ENCODE results near the gene NEBL. TPM values are rescaled to one million over a fixed set of nuclear protein-coding genes. Genes with fewer than 3 reads are reported as not detected.

Gene NEBL
- total RNA-seq, 1 experiment from 2014 or later, result 13.0 TPM

DNA sequence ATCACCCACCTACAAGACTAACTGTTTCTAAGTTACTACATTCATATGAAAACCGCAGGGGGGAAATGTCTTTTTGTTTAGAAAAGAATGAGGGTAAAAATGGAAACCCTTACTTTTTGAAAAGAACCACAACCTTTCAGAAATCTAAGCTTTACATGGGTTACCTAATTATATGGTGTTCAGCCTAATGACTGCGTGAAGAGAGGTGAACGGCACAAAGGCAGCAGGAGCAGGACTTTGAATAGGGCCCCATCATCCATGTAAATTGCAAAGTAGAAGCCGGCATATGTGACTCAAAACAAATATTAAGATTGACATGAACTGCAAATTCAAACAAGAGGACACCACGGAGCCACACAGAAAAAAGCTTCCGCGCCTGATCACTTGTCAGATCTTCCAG, 25.1 kb downstream of the NEBL start:
- no peak for DNase-seq (ENCODE audit: extremely low read depth, low read depth)

DNA sequence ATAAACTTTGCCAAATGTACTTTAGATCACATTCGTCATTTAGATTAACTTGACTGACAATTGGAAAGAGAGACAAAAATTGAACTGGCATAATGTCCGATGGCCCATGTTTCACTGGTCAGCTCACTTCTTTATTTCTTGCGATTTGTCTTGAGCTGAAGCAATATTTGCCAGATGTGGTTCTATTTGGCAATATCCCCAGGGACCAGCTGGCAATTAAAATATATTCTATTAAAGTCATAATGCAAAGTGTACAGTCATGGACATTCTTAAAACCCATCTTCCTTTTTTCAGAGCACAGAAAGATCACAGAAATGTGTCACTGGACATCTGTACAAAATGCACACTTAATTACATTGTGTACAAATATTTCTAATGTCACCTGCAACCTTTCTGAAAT, 26.3 kb downstream of the NEBL start:
- no peak for DNase-seq (ENCODE audit: extremely low read depth, low read depth)

DNA sequence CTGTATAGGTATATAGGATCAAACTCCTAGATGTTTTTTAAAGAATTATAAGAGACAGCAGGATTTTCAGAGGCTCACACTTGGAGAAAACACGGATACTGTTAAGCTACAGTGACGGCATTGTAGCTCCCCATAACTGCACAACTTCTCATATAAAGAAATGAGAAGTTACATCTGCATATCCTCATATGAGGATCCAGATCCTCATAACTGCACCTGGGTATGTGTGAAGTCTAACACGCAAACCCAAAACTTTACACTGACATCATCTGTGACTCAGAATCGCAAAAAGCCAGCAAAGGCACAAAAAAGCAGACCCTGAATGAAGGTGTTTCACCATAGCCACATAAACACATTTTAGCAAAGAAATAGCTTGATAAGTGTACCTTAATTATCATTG, 34.1 kb downstream of the NEBL start:
- no peak for DNase-seq (ENCODE audit: extremely low read depth, low read depth)

DNA sequence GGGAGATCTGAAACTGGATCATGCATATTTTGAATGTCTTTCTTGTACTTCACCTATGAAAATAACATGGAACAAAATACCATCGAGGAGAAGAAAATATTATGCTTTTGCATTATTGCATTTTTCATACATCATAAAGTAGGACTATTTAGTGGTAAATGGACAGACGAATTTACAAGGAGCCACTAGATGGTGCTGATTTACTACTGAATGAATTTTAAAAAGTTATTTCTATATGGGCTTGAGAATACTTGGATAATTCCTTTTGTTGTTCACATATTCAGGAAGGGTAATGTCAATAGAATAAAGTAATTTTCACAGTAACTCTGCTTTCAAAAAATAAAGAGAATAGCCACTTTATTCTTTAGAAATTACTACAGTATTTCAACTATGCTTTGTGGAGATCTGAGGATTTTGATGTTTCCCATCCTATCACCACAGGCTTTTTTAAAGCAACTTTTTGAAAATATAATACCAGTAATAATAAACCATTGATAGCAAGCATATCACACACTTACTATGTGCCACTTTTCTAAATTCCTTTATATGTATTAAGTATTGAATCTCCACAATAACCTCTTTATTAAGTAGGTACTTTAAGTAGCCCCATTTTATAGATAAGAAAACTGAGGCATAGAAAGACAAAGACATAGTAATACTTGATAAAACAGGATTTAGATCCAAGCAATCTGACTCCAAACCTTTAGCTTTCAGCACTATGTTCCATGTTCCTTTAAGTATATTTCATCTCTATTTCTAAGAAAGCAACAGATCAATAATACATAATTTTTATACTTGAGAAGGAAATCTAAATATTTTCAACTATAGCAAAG, 38.6 kb downstream of the NEBL start:
- peak; percentile 17 for DNase-seq (ENCODE audit: extremely low read depth, low read depth)

DNA sequence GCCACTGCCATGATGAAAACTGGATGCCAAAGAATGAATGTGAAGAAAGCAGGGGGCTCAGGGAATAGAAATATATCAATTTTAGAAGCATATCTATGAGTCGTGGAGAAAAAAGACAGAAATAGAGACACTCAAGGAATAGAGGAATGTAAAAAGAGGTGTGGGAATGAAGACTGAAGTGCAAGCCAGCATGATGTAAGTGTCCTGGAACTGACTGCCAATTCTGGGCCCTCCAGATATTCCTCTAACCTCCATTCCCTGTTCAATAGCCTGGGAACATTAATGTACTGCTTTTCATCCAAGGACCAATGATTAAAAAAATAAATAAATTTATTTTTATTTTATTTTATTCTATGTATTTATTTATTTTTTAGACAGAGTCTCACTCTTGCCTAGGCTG, 40.6 kb downstream of the NEBL start:
- DNase-seq (ENCODE audit: extremely low read depth, low read depth), result no peak

DNA sequence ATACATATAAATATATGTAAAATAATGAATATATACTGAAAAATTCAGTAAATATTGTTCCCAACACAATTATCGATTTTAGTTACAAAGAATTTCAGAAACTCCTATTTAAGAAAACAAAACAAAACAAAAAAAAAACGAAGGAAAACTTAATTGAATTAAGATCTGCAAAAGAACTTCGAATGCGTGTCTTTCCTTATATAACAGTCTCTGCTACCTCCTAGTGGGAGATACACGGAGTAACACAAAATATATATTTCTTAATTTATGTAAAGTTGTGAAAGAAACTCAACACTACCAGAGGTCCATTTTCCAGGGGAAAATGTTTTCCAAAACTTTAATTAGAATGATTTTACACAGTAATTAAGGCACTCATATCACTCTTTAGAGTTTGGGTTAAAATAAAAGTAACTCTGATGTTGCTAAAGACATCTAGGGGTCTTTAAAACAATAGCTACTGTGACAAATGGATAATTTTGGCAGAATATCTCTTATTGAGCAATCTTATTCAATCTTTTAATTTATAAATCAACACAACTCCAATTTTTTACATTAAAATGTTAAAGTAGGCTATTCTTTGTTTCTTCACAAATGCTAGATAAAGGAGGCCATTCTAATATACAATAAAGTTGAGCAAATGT, 41.6 kb downstream of the NEBL start:
- DNase-seq (ENCODE audit: extremely low read depth, low read depth), result peak; percentile 28

DNA sequence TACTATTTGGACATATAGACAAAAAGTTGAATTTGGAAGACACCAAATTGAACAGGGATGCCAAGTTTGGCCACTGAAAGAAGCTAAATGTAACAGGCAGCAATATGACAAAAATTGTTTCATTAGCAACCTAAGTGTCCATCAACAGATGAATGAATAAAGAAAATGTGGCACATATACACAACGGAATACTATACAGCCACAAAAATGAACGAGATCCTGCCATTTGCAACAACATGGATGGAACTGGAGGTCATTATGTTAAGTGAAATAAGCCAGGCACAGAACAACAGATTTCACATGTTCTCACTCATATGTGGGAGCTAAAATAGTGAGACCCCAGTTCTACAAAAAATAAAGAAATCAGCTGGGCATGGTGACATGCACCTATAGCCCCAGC, 43.8 kb downstream of the NEBL start:
- DNase-seq (ENCODE audit: extremely low read depth, low read depth), result no peak

DNA sequence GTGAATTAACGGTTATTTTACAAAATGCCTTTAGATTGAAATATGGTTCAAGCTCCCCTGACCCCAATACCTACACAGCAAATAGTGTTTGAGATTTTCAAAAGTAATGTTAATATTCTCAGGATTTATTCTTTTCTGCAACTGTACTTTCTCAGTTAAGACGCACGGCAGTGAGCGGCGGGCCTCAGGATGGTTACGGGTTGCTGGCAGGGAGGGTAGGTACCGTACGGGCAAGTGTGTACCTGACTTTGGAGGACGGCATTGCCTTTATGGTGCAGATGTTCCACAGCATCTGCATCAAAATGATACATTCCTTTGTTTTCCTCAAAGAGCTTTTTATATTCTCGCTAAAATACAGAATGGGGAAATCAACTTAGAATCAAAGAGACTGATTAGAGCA, 44.8 kb downstream of the NEBL start:
- DNase-seq (ENCODE audit: extremely low read depth, low read depth), result no peak

DNA sequence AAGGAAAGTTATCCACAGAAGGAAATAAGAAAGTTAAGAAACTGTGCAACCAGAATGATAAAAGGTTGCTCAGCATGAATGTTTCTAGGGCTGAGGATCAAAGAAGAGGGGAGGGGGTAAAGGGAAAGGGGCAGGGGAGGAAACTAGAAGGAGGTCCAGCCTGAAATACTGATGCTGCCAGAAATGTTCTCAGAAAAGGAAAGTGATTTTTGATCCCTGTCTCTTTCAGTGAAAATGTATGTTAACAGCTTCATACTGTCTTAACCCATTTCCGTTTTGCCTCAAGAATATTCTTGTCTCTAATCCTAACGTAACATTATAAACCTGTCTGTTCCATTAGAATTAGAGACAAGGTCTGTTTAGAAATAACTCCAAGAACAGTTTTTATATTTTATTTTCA, 49.6 kb downstream of the NEBL start:
- no peak for DNase-seq (ENCODE audit: extremely low read depth, low read depth)

DNA sequence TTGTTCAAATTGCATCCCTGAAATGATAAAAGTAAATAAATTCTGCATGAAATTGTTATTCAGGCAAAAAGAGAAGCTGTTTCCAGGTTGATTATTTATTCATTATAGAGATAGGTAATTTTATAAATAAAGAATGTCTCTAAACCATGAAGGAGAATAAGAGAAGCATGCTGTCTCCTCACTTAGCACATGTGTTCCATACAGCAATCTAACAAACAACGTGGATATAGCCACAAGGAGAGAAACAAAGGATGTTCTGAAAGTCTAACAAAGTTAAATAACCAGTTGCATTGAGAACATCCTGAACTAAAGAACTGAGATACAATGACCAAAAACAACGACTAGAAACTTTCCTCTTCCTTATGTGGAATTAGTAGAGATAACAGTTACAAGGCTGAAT, 50.8 kb downstream of the NEBL start:
- DNase-seq (ENCODE audit: extremely low read depth, low read depth), result no peak

DNA sequence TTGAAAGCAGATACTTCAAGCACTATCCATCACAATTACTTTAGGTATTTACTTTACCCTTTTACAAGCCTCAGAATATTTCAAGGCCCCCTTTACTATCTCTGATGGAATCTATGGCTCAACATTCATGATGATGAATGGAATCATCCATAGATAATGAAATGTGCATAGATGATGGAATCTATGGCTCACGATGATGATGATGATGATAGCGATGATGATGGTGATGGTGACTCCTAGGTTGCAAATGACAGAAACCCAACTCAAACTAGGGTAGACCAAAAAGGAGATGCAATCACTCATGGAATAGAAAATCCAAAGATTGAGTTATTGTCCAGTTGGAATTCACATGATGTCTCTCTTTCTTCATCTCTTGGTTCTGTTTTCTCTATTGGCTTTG, 55.7 kb downstream of the NEBL start:
- no peak for DNase-seq (ENCODE audit: extremely low read depth, low read depth)

DNA sequence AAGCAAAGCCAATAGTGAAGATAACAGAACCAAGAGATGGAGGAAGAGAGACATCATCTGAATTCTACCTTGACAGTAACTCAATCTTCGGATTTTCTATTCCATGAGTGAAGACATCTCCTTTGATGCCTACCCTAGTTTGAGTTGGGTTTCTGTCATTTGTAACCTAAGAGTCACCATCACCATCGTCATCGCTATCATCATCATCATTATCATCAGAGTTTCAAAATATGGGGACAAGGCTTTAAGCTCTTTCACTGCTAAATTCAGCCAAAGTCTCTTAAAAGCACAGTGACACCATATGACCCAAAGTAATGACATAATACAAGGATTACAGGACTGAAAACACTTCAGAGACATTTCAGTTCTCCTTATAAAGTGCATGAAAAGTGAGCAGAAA, 57.2 kb downstream of the NEBL start:
- no peak for DNase-seq (ENCODE audit: extremely low read depth, low read depth)

DNA sequence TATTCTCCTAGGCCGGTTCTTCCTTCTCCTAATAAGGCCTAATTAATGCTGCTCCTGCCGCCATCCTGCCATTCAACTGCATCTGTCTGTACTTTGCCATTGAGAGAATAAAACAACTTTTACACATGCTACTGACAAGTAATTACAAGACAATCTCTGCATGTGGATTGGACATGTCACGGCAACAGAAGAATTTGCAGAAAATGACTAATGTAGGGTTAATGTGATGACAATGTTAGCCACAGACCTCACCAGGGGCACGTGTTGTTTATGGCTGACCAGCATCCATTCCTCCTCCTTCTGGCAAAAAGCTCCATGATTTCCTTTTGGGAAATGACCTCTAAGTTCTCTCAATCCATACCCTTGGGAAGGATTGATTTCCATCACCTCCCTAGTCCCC, 58.0 kb downstream of the NEBL start:
- DNase-seq (ENCODE audit: extremely low read depth, low read depth), result no peak

DNA sequence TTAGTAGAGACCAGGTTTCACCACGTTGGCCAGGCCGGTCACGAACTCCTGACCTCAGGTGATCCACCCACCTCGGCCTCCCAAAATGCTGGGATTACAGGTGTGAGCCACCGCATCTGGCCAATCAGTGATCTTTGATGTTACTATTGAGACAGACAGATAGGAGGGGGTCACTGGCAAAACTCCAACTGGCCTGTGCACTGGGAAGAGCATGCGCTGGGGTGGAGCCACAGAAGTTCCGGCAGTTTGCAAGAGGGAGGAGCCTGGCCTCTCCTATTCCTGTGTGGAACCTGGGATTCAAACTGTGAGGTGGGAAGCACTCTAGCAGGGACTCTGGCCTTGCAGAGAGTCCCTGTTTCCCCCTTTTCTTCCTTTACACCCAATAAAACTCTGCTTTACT, 60.7 kb downstream of the NEBL start:
- no peak for DNase-seq (ENCODE audit: extremely low read depth, low read depth)

DNA sequence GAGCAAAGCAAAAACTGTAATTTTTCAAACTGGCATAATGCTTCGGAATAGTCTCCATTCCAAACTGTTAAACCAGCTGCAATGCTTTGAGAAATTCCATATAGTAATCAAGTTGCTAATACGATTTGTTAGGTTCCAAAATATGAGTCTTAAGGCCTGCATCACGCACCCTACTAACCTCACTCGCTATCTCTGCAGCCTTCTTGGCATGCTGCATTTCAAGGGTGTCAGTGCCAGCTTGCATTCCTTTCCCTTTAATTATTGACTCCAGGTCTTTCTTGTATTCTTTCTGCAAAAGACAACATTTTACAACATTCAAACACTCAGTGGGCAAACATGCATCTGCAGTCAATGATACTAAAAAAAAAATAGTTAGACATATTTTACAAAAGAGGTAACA, 61.8 kb downstream of the NEBL start:
- DNase-seq (ENCODE audit: extremely low read depth, low read depth), result no peak

DNA sequence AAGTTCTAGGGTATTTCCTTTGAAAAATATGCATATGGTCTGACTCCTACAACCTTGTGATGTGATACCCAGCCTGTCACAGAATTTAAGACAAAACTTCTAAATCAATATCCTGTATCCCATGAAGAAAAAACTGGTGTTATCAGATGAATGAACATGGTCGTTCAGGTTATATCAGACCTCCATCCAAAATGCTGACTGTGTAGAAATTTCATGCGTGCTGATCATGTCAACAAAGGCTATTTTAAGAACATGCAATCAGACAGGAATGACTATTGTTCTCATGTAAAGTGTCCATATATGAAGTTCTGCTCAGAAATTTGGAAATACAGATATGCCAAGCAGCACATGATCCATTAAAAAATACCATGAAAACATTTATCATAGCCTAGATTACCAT, 62.3 kb downstream of the NEBL start:
- DNase-seq (ENCODE audit: extremely low read depth, low read depth), result no peak

DNA sequence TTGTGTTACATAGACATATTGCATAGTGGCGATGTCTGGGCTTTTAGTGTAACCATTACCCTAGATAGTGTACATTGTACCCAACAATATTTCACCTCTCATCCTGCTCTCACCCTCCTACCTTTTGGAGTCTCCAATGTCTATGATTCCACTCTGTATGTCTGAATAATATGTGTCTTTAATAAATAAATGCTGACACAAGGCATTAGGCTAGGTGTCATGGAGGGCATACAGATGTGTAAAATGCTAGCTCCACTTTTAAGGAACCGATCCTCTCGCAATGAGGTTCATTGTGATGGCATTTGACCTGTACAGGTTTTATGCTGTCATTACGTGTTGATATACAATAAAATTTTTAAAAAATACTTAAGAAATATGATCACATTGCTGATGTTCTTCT, 74.3 kb downstream of the NEBL start:
- DNase-seq (ENCODE audit: extremely low read depth, low read depth), result no peak

DNA sequence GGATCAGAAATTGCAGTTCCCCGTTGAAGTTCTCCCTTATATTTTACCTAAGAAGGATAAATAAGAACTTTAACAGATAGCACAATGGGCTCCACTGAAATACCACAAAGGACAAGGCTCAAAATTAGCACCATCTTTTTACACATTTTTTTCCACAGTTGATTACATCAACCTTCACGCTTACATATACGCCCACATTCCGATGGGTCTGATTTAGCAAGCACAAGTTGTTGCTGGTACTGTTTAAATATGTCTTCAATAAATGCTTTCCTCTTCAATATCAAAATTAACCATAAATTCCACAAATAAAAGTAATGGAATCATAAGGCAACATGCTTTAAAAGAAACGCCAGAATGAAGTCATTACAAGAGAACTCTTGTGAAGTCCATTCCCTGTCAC, 79.5 kb downstream of the NEBL start:
- DNase-seq (ENCODE audit: extremely low read depth, low read depth), result no peak

DNA sequence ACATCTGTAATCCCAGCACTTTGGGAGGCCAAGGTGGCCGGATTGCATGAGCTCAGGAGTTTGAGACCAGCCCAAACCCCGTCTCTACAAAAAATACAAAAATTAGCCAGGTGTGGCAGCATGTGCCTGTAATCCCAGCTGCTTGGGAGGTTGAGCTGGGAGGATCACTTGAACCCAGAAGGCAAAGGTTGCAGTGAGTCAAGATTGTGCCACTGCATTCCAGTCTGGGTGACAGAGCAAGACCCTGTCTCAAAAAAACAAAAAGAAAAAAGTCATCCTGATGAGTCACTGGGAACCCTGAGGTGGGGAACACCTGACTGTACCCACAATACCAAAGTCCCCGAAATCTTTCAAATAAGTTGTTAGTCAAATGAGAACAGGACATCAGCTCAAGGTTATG, 80.0 kb downstream of the NEBL start:
- DNase-seq (ENCODE audit: extremely low read depth, low read depth), result no peak

DNA sequence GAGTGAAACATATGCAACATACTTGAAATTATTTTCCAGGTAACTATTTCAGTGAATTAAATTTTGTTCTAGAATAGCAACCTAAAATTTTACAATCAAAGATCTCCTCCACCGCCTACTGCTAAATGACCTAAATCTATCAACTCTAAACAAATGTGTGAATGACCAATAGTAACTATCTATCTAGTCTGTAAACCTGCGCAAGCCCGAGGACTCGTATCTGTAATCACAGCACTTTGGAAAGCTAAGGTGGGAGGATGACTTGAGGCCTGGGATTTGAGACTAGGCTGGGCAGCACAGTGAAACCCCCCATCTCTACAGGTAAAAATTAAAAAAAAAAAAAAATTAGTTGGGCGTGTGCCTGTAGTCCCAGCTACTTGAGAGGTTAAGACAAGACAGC, 83.0 kb downstream of the NEBL start:
- no peak for DNase-seq (ENCODE audit: extremely low read depth, low read depth)

DNA sequence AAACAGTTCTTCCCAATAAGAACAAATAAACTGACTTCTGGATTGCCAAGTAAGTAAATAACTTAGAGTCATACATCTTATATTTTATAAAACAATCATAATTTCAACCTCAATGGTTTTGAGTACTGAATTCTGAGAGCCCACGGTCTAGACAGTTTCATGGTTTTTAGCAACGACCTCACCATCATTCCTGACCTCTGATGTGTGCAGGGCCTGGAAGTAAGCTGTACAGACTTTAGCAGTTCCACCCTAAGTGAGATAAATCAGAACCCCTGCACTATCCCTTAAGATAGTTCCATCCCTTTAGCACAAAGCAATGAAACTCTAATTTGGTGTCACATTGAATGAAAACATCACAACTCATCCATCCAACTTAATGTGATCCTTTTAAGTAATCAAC, 86.0 kb downstream of the NEBL start:
- DNase-seq (ENCODE audit: extremely low read depth, low read depth), result no peak

DNA sequence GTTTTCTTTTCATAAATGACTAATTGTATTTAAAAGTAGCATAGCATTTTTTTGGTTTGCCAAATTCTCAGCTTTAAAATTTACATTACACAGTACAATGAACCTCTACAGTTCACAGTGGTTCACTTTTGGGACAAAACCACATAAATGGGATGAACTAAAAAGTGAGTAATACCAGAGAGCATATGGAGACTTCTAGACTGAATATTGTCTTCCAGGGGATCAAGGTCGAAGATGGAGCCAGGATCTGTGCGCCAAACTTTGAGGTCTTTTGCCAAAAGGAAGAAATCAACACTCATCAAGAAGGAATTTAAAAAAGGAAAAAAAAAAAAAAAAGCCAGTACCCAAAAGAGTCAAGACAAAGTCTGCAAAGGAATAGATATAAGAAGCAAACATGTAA, 87.5 kb downstream of the NEBL start:
- no peak for DNase-seq (ENCODE audit: extremely low read depth, low read depth)

DNA sequence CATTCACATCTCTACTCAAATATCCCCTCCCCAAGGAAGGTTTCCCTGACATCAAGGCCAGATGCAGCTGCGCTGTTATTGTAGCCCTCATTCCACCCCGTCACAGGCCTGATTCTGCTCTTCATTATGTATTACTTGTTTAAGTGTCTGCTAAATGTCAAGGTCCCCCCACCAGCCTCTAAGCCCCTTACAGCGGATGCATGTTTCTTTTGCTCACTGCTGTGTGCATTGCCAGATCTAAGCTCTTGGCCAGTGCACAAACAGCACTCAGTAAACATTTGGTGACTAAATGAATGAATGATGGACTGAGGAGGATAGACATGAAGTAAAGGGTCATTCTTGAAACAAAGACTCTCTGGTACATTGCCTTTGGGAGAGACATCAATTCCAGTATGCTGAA, 90.6 kb downstream of the NEBL start:
- no peak for DNase-seq (ENCODE audit: extremely low read depth, low read depth)
